C4-2B (cell line): ENCODE data around the gene DGKI.

Experiments
- CTCF ChIP-seq: fragments of 450-650 bp; conservative IDR thresholded peaks from 2 replicates; pipeline ENCODE4 v1.5.1; 2017; ENCODE audit warnings: mild to moderate bottlenecking
- ZFX ChIP-seq: fragments of 450-650 bp; IDR thresholded peaks from 2 replicates; pipeline ENCODE4 v1.6.1; 2017

GRCh38 chr7:137342828-137343261, 503.9 kb downstream of the DGKI start:
- TF ChIP-seq CTCF = no peak
- TF ChIP-seq ZFX = no peak
